HCT116 (cell line): ENCODE data around the gene IGIP. TPM values are rescaled to one million over a fixed set of nuclear protein-coding genes. Genes with fewer than 3 reads are reported as not detected.

Source experiments
- ATAC-seq: fragments of 200-7000 bp; cut with Tn5 transposase; 2 replicates; pipeline ENCODE4 v1.9.1; 2020; ENCODE audit warnings: mild to moderate bottlenecking, moderate library complexity
- BruUV-seq: library from RNA; stranded (reverse); fragments of 400-500 nt; replicated peaks from 2 replicates; lab custom pipeline; 2021; lab: Mats Ljungman, UMichigan
- CTCF ChIA-PET: fragments of 300-600 bp; sonication (Branson Sonifier 250); formaldehyde crosslinking; loops from one replicate; lab custom pipeline; 2021; ENCODE audit warnings: antibody characterized with exemption; lab: Charles Lee
- POLR2A ChIA-PET: fragments of 300-600, 350-600 bp; sonication (Branson Sonifier 250); formaldehyde crosslinking; loops from one replicate; lab custom pipeline; 2021; ENCODE audit warnings: antibody characterized with exemption; lab: Charles Lee
- RAD21 ChIA-PET, 2 experiments: fragments of 300-600 bp; sonication (Branson Sonifier 250); formaldehyde crosslinking; loops; one replicate each; lab custom pipeline; 2023; ENCODE audit warnings: low total read pairs in 2 of 2; ENCODE audit not compliant: uncharacterized antibody in 2 of 2, unreplicated experiment in 2 of 2, low non-redundant PET in 1 of 2; lab: Charles Lee
- DNase-seq: peaks from one replicate; pipeline ENCODE4 v3.0.0-alpha.2; 2010; ENCODE audit warnings: low read depth, low spot score
- H2AFZ ChIP-seq: fragments of 200-600 bp; shearing (Covaris generic), sonication (generic); 2 replicates; pipeline ENCODE4 v1.6.1; 2017; ENCODE audit warnings: low read depth, mixed run types, mixed read lengths, antibody characterized with exemption, low read length; ENCODE audit not compliant: poor library complexity, severe bottlenecking
- H3K27ac ChIP-seq: 2 replicates; pipeline ENCODE4 v1.5.1; 2012; ENCODE audit warnings: low read depth, low read length
- H3K27me3 ChIP-seq: fragments of 200-600 bp; sonication (generic); 2 replicates; pipeline ENCODE4 v1.6.1; 2016; ENCODE audit warnings: mixed run types, low read length, mixed read lengths; ENCODE audit not compliant: insufficient read depth
- H3K36me3 ChIP-seq, 2 experiments: fragments of 200-500 bp in 1 of 2; fragments of 200-600 bp in 1 of 2; sonication (Bioruptor generic) in 1 of 2; sonication (generic) in 1 of 2; 2 replicates each; pipeline versions ENCODE4 v1.5.1 to v1.6.1; 2014 to 2016; ENCODE audit warnings: low read length in 2 of 2, inconsistent platforms in 1 of 2, mixed read lengths in 1 of 2, mixed run types in 1 of 2; ENCODE audit not compliant: insufficient read depth in 2 of 2, control insufficient read depth in 1 of 2
- H3K4me1 ChIP-seq, 2 experiments: fragments of 200-600 bp in 1 of 2; sonication (generic) in 1 of 2; 2 replicates each; pipeline versions ENCODE4 v1.5.1 to v1.6.1; 2012 to 2017; ENCODE audit warnings: low read length in 2 of 2, inconsistent platforms in 1 of 2, mild to moderate bottlenecking in 1 of 2, mixed read lengths in 1 of 2, mixed run types in 1 of 2, moderate library complexity in 1 of 2; ENCODE audit not compliant: insufficient read depth in 2 of 2, control insufficient read depth in 1 of 2
- H3K4me2 ChIP-seq: fragments of 200-600 bp; sonication (generic); 2 replicates; pipeline ENCODE4 v1.6.1; 2017; ENCODE audit warnings: mixed run types, low read length, mixed read lengths
- H3K4me3 ChIP-seq, 2 experiments: fragments of 200-600 bp in 1 of 2; sonication (generic) in 1 of 2; replicated peaks in 1 of 2; 2 replicates each; pipeline ENCODE4 v1.5.1; 2011 to 2016; ENCODE audit warnings: low read length in 2 of 2, control low read depth in 1 of 2, low read depth in 1 of 2, mild to moderate bottlenecking in 1 of 2, mixed read lengths in 1 of 2, mixed run types in 1 of 2
- H3K79me2 ChIP-seq: fragments of 200-600 bp; sonication (generic); 2 replicates; pipeline ENCODE4 v1.6.1; 2017; ENCODE audit warnings: mild to moderate bottlenecking, mixed run types, low read length, moderate library complexity, mixed read lengths; ENCODE audit not compliant: insufficient read depth
- H3K9ac ChIP-seq: fragments of 200-600 bp; sonication (generic); 2 replicates; pipeline ENCODE4 v1.6.1; 2016; ENCODE audit warnings: low read length, mixed read lengths
- H3K9me2 ChIP-seq: fragments of 200-600 bp; sonication (generic), shearing (Covaris generic); 2 replicates; pipeline ENCODE4 v1.6.1; 2017; ENCODE audit warnings: mixed run types, mild to moderate bottlenecking, moderate library complexity; ENCODE audit not compliant: insufficient read depth
- H3K9me3 ChIP-seq, 2 experiments: fragments of 200-500 bp in 1 of 2; fragments of 200-600 bp in 1 of 2; sonication (Bioruptor generic) in 1 of 2; sonication (generic) in 1 of 2; 2 replicates each; pipeline ENCODE4 v1.6.1; 2014 to 2017; ENCODE audit warnings: low read length in 2 of 2, mixed read lengths in 2 of 2, inconsistent platforms in 1 of 2, low read depth in 1 of 2, mild to moderate bottlenecking in 1 of 2, mixed run types in 1 of 2, moderate library complexity in 1 of 2; ENCODE audit not compliant: control insufficient read depth in 1 of 2, insufficient read depth in 1 of 2
- H4K20me1 ChIP-seq: fragments of 200-600 bp; sonication (generic), shearing (Covaris generic); 2 replicates; pipeline ENCODE4 v1.6.1; 2017; ENCODE audit warnings: mixed run types, mild to moderate bottlenecking, moderate library complexity; ENCODE audit not compliant: insufficient read depth
- CEBPB ChIP-seq: IDR thresholded peaks from 2 replicates; pipeline ENCODE4 v1.6.1; 2012; ENCODE audit warnings: low read depth
- ELF1 ChIP-seq: IDR thresholded peaks from 2 replicates; pipeline ENCODE4 v1.6.1; 2012; ENCODE audit warnings: low read depth, borderline replicate concordance
- FOSL1 ChIP-seq: IDR thresholded peaks from 2 replicates; pipeline ENCODE4 v1.6.1; 2012; ENCODE audit warnings: low read depth
- POLR2A ChIP-seq: IDR thresholded peaks from 2 replicates; pipeline ENCODE4 v1.7.0; 2011; ENCODE audit warnings: borderline replicate concordance; ENCODE audit not compliant: insufficient read depth, insufficient read length; ENCODE audit errors: extremely low read depth
- POLR2AphosphoS5 ChIP-seq: IDR thresholded peaks from 2 replicates; pipeline ENCODE4 v1.6.1; 2011; ENCODE audit warnings: mild to moderate bottlenecking, low read depth, low read length, moderate library complexity
- SIN3A ChIP-seq: IDR thresholded peaks from 2 replicates; pipeline ENCODE4 v1.6.1; 2012; ENCODE audit warnings: low read depth
- SP1 ChIP-seq: IDR thresholded peaks from 2 replicates; pipeline ENCODE4 v1.6.1; 2012; ENCODE audit warnings: low read depth
- TCF7L2 ChIP-seq: IDR thresholded peaks from 2 replicates; pipeline ENCODE4 v1.7.0; 2011; ENCODE audit warnings: borderline replicate concordance, inconsistent platforms; ENCODE audit not compliant: insufficient read depth, insufficient read length; ENCODE audit errors: extremely low read depth
- YY1 ChIP-seq: IDR thresholded peaks from 2 replicates; pipeline ENCODE4 v1.6.1; 2011; ENCODE audit warnings: low read length, low read depth, moderate library complexity, mild to moderate bottlenecking; ENCODE audit not compliant: insufficient replicate concordance; ENCODE audit errors: extremely low read depth
- intact Hi-C: fragments of 100-400 bp; cut with micrococcal nuclease; formaldehyde crosslinking; loops from 2 replicates; pipeline ENCODE4 v1.10.0; 2022
- total RNA-seq: library from RNA; stranded (reverse); gene quantifications from one replicate; pipeline ENCODE4 v1.2.1, GENCODE V29; 2021; ENCODE audit not compliant: unreplicated experiment
- TF ChIP-seq, protein P1 (sequence below): IDR thresholded peaks from 2 replicates; pipeline ENCODE4 v1.6.1; 2012; ENCODE audit warnings: low read depth

IGIP gene
- total RNA-seq, 1 experiment from 2014 or later = 5.2 TPM

DNA sequence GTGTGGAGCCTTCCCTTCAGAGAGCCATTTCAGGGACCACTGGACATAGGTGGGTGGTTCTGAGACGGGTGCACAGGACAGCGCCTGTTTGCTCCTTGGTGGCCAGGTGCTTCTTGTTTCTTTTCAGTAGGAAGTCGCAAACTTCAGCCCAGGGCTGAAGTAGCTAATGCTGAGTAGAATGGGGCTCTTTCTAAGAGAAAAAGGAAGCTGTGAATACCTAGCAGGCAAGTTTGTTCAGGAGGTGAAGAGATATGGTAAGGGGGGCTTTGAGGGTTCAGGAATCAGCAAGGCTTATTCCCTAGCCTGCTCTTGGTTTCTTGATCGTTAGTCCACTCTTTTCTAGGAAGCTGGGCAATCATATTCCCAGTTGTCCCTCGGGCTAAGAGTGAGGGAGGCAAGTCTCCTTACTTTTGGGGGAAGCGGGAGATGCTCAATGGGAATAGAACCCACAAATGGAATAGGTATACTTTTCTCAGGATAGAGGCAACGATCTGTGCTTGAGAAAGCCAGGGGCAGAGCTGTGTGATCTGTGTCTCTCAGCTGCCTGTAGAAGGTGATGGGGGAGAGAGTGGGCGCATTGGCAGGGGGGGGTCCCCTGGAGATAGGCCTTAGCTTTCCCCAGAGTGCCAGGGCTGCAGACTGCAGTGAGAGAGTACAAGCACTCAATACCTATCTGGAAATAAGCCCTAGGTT is 13.7 kb upstream of the IGIP start:
- no peaks in the 10 kb centered on the region for H3K9me3 ChIP-seq
- H3K27me3 ChIP-seq = no peaks in the 10 kb centered on the region
- TF ChIP-seq, protein P1, sequence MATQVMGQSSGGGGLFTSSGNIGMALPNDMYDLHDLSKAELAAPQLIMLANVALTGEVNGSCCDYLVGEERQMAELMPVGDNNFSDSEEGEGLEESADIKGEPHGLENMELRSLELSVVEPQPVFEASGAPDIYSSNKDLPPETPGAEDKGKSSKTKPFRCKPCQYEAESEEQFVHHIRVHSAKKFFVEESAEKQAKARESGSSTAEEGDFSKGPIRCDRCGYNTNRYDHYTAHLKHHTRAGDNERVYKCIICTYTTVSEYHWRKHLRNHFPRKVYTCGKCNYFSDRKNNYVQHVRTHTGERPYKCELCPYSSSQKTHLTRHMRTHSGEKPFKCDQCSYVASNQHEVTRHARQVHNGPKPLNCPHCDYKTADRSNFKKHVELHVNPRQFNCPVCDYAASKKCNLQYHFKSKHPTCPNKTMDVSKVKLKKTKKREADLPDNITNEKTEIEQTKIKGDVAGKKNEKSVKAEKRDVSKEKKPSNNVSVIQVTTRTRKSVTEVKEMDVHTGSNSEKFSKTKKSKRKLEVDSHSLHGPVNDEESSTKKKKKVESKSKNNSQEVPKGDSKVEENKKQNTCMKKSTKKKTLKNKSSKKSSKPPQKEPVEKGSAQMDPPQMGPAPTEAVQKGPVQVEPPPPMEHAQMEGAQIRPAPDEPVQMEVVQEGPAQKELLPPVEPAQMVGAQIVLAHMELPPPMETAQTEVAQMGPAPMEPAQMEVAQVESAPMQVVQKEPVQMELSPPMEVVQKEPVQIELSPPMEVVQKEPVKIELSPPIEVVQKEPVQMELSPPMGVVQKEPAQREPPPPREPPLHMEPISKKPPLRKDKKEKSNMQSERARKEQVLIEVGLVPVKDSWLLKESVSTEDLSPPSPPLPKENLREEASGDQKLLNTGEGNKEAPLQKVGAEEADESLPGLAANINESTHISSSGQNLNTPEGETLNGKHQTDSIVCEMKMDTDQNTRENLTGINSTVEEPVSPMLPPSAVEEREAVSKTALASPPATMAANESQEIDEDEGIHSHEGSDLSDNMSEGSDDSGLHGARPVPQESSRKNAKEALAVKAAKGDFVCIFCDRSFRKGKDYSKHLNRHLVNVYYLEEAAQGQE = no peak
- TF ChIP-seq TCF7L2 (no peak), ELF1 (no peak), YY1 (no peak), POLR2A (no peak), SIN3A (no peak), FOSL1 (no peak), CEBPB (no peak), SP1 (no peak), POLR2AphosphoS5 (no peak)
- ATAC-seq = no peak
- no peaks in the 10 kb centered on the region for H4K20me1 ChIP-seq
- ChIA-PET POLR2A (interaction anchor here (0.7 kb wide), 3 partner anchors 20 to 91 kb away, joined by 4 to 7 read pairs (median 5); no protein-coding TSS in a partner anchor), RAD21 (interaction anchor here in 1 of 2 experiments (0.6 kb wide), 1 partner anchor 32 kb away, joined by 3 read pairs; no protein-coding TSS in a partner anchor), CTCF (interaction anchor here (1.4 kb wide), 1 partner anchor 39 kb away, joined by 4 read pairs; no protein-coding TSS in a partner anchor)
- no peaks in the 10 kb centered on the region for H3K36me3 ChIP-seq
- H2AFZ ChIP-seq = no peak overlapping the region
- peak overlapping the region; percentile 91; the same call in 1 of the 2 replicates for H3K4me2 ChIP-seq
- H3K9ac ChIP-seq = no peak overlapping the region
- peaks cover 6 to 38% of the 10 kb centered on the region in 2 experiments for H3K4me1 ChIP-seq
- intact Hi-C loops = no loop called here
- BruUV-seq = no TSS peak
- peaks cover 75% of the 10 kb centered on the region for H3K79me2 ChIP-seq
- H3K9me2 ChIP-seq = no peaks in the 10 kb centered on the region
- DNase-seq = no peak
- H3K4me3 ChIP-seq = no peak overlapping the region
- no peak overlapping the region for H3K27ac ChIP-seq
